Right ventricle myocardium superior (tissue), 1 donor: ENCODE results near the gene LYPD8. TPM values are rescaled to one million over a fixed set of nuclear protein-coding genes. Genes with fewer than 3 reads are reported as not detected.
"Not testable (repeated sequence)": the region's sequence is repeated elsewhere in the genome, so short reads cannot be mapped to it uniquely, and the experiment has no call there.

ENCODE experiments used
- ATAC-seq: fragments of 200-7000 bp; cut with Tn5 transposase; one replicate; pipeline ENCODE4 v1.9.1; 2020; ENCODE audit warnings: mild to moderate bottlenecking; ENCODE audit not compliant: poor library complexity
- DNase-seq: peaks from one replicate; pipeline ENCODE4 v3.0.0-alpha.2; 2020
- intact Hi-C: fragments of 100-400 bp; cut with DNase I; formaldehyde crosslinking; loops from one replicate; pipeline ENCODE4 v1.11.2; 2022
- long read RNA-seq: library from polyadenylated mRNA; unstranded; transcript quantifications from one replicate; pipeline ENCODE4 v2.0.0, GENCODE V29; 2021
- total RNA-seq: library from RNA; stranded (reverse); fragmentation: NEBNext Ultra II Directional; extraction: Animal tissue kit (Norgen Biotek cat#: 25700); gene quantifications from one replicate; pipeline ENCODE4 v1.2.1, GENCODE V29; 2021
- donor health status: DM: no; HTN: yes; CAD: no; lungs with severe emphysema.

Gene LYPD8
- total RNA-seq = not detected
- long read RNA-seq = 0 reads

DNA sequence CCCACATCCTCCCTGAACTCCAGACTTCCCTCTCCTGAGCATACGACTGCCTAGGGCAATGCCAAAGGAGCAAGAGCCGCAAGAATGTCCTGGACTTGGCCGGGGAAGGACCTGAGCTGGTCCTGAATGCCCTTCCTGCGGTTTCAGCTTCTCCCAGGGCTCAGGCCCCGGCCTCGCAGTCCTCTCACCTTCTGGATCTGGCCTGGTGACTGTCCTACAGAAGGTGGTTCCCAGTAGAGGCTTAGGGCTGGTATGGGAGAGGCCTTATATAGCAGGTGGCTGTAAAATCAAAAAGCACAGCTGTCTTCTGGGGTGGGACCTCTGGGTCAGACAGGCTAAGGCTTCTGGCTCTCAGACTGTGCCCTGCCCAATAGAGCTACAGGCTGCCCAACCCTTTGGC, at the start of gene LYPD8:
Gene LYPD8 (minus strand): TSS at position 243 of the 400 bp plus-strand sequence. CDS start 4,678 bp downstream, outside the sequence.
- intact Hi-C loops = no loop called here
- no peak for ATAC-seq

GRCh38 chr1:248804771-248805681, 49.5 kb upstream of the LYPD8 start:
- ATAC-seq (peak; percentile 62), DNase-seq (no peak)
- intact Hi-C loops = no loop called here

More for the DNA sequence above, at the start of gene LYPD8:
- no peak for DNase-seq

DNA sequence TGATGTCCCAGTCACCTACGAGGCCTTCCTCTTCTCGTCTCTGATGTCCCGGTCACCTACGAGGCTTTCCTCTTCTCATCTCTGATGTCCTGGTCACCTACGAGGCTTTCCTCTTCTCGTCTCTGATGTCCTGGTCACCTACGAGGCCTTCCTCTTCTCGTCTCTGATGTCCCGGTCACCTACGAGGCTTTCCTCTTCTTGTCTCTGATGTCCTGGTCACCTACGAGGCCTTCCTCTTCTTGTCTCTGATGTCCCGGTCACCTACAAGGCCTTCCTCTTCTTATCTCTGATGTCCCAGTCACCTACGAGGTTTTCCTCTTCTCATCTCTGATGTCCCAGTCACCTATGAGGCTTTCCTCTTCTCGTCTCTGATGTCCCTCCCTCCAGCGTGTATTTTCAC, 47.9 kb upstream of the LYPD8 start:
- ATAC-seq, intact Hi-C loops, DNase-seq: not testable (repeated sequence)

- intact Hi-C loops = no loop called here
- ATAC-seq = no peak
- DNase-seq = no peak
Observed at GRCh38 chr1:248802454-248802853, 46.9 kb upstream of the LYPD8 start.

DNA sequence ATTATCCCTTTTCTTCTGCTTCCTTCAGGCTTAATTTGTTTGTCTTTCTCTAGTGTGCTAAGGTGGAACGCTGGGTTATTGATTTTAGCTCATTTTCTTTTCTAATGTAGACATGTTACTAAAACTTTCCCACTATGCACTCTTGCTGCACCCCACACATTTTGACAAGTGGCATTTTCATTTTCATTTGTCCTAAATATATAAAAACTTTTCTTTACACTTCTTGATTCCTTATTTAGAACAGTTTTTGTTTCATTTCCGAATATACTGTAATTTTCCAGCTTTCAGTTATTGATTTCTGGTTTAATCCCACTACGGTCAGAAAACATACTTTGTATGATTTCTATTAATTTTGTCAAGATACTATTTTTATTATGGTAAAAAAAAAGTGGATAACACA, 44.9 kb upstream of the LYPD8 start:
- DNase-seq (no peak), ATAC-seq (no peak)
- intact Hi-C loops = no loop called here

GRCh38 chr1:248798791-248799190, 43.2 kb upstream of the LYPD8 start:
- intact Hi-C loops = no loop called here
- no peak for ATAC-seq
- DNase-seq = no peak

DNA sequence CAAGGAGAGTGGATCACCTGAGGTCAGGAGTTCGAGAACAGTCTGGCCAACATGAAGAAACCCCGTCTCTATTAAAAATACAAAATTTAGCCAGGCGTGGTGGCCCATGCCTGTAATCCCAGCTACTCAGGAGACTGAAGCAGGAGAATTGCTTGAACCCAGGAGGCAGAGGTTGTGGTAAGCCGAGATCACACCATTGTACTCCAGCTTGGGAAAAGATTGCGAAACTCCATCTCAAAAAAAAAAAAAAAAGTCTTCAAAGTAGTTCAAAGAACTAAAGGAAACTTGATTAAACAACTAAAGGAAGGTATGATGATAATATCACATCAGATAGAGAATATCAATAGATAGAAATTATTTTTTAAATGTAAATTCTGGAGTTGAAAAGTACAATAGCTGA, 39.1 kb upstream of the LYPD8 start:
- DNase-seq, intact Hi-C loops, ATAC-seq: not testable (repeated sequence)

- DNase-seq = no peak
- ATAC-seq = no peak
- intact Hi-C loops = no loop called here
Observed at GRCh38 chr1:248793592-248793991, 38.0 kb upstream of the LYPD8 start.

DNA sequence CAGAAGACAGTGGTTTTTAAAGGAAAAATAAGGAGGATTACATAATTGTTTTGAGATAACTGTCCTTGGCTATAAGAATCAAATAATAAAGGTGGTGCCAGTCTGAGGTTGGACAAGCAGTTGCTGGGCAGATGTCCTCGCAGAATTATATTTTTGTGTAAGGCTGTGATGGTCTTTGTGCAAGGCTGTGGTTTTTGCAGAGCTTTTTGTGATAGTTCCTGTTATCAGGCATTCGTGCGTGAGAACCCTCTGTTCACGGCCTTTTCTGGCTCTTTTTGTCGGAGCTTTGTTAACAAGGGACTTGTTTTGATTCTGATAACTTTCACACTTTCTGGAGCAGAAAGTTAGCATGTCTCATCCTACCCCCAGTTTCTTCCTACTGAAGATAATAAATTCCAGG, 36.8 kb upstream of the LYPD8 start:
- intact Hi-C loops = no loop called here
- DNase-seq = no peak
- no peak for ATAC-seq

GRCh38 chr1:248791010-248791409, 35.5 kb upstream of the LYPD8 start:
- ATAC-seq = no peak
- no peak for DNase-seq
- intact Hi-C loops = no loop called here

GRCh38 chr1:248790456-248790855, 34.9 kb upstream of the LYPD8 start:
- intact Hi-C loops = no loop called here
- ATAC-seq = no peak

GRCh38 chr1:248789337-248789736, 33.8 kb upstream of the LYPD8 start:
- DNase-seq, intact Hi-C loops, ATAC-seq: not testable (repeated sequence)

More at GRCh38 chr1:248790456-248790855, 34.9 kb upstream of the LYPD8 start:
- no peak for DNase-seq

DNA sequence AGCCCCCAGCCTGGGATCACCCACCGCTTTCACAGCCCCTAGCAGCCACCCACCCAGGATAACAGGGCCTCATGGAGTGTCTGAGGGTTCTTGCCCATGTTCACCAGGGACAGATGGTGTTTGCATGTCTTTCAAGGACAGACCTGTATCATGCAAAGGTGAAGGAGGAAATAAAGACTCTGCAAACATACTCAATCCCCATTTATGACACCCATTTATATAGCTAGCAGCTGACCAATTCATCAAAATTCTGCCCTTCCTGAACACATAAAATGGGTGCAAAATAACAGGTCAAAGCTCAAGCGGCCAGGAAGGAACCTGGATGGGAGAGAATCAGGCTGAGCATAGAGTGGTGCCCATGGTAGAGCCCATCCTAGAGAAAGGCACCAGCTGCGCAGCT, 32.8 kb upstream of the LYPD8 start:
- ATAC-seq = no peak
- intact Hi-C loops = no loop called here
- DNase-seq = no peak

DNA sequence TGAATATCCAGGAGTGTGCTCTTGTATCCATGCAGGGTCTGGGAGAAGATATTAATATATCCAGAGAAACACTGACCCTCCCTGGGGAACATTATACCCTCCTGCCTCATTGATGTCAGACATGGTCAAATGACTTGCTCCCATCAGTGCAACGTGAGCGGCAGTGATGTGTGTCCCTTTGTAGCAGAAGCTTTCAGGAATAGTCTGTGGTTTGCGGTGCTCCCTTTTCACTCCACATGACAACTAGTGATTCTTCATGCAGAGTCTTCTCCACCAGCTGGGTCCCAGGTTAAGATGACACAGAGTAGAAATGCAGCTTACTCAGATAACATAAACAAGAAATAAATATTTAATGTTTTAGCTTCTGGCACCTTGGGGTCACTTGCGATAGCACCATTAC, 31.9 kb upstream of the LYPD8 start:
- intact Hi-C loops = no loop called here
- ATAC-seq (no peak), DNase-seq (no peak)

GRCh38 chr1:248786156-248786555, 30.6 kb upstream of the LYPD8 start:
- no peak for DNase-seq
- no peak for ATAC-seq
- intact Hi-C loops = no loop called here

GRCh38 chr1:248783367-248783766, 27.8 kb upstream of the LYPD8 start:
- intact Hi-C loops = no loop called here
- no peak for ATAC-seq

DNA sequence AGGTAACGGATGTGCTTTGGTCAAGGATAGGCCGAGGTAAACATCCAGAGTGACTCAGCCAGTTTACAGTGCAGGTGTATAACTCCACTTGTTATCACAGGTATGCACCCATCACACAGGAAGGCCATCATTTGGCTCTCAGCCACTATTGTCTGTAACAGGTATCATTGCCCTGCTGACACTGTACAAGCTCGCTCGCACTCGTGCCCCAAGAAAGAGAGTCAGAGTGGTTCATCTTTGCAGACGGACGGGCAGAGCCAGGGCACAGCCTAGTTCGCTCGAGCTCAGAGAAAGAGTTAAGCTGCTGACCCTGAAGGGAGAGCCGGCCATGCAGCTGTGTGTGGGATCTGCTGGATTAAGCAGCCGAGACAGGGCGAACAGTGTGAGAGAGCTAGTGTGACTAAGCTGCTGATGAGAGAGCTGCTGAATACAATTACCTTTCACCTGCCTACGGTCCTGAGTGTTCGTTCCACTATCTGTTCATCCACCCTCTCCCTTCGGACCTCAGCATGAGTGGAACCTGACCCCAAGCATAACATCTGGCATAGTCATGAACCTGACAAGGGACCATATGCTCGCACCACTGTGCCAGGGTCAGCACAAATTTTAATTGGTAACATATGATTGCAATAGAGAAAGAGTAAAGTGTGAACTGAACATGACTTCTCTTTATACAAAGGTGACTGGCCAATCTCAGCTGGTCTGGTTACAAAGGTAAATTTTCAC, 27.0 kb upstream of the LYPD8 start:
- no peak for DNase-seq
- intact Hi-C loops = no loop called here

More at GRCh38 chr1:248783367-248783766, 27.8 kb upstream of the LYPD8 start:
- DNase-seq = no peak

DNA sequence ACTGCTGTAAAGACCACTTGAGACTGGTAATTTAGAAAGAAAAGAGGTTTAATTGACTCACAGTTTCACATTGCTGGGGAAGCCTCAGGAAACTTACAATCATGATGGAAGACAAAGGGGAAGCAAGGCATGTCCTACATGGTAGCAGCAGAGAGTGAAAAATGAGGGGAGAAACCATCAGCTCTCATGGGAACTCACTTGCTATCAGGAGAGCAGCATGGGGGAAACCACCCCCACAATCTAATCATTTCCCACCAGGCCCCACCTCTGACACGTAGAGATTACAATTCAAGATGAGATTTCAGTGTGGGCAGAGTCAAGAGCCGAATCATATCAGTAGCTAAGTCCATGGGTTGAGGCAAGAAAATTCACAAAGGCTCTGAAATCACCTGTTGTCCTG, 23.8 kb upstream of the LYPD8 start:
- intact Hi-C loops = no loop called here
- DNase-seq = no peak
- no peak for ATAC-seq

More for the DNA sequence above, 27.0 kb upstream of the LYPD8 start:
- no peak for ATAC-seq

- DNase-seq = no peak
- ATAC-seq = no peak
- intact Hi-C loops = no loop called here
Observed at GRCh38 chr1:248778906-248779305, 23.3 kb upstream of the LYPD8 start.

DNA sequence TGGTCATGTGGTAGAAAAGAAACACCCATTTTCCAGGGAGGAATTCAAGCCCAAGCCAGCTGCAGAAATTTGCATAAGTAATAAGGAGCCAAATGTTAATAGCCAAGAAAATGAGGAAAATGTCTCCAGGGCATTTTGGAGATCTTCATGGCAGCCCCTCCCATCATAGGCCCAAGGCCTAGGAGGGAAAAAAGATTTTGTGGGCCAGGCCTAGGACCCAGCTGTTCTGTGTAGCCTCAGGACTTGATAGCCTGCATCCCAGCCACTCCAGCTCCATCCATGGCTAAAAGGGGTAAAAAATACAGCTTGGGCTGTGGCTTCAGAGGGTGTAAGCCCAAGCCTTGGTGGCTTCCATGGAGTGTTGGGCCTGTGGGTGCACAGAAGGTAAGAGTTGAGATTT, 21.4 kb upstream of the LYPD8 start:
- intact Hi-C loops = no loop called here
- DNase-seq (no peak), ATAC-seq (no peak)
